GM23338 (cell line): ENCODE measurements around the gene TPP1. TPM values are rescaled to one million over a fixed set of nuclear protein-coding genes. Genes with fewer than 3 reads are reported as not detected.

ENCODE experiments used
- ATAC-seq: fragments of 200-7000 bp; cut with Tn5 transposase; 3 replicates; pipeline ENCODE4 v1.9.1; 2020
- DNase-seq: peaks from one replicate; pipeline ENCODE4 v3.0.0-alpha.2; 2015; ENCODE audit warnings: low spot score
- H2AFZ ChIP-seq: fragments of 200-600 bp; sonication (generic); 2 replicates; pipeline ENCODE4 v1.8.0; 2016; ENCODE audit warnings: antibody characterized with exemption, mild to moderate bottlenecking, moderate library complexity
- H3F3A ChIP-seq: fragments of 200-600 bp; sonication (generic); replicated peaks from 2 replicates; pipeline ENCODE4 v1.8.0; 2017; ENCODE audit warnings: antibody characterized with exemption, mixed run types, low read depth
- H3K27ac ChIP-seq: fragments of 200-600 bp; sonication (generic); 2 replicates; pipeline ENCODE4 v1.6.1; 2016; ENCODE audit warnings: low read depth
- H3K27me3 ChIP-seq: fragments of 200-600 bp; sonication (generic); 2 replicates; pipeline ENCODE4 v1.8.0; 2016; ENCODE audit warnings: mild to moderate bottlenecking, mixed run types, moderate library complexity; ENCODE audit not compliant: insufficient read depth
- H3K36me3 ChIP-seq: fragments of 200-600 bp; sonication (generic); 2 replicates; pipeline ENCODE4 v1.8.0; 2016; ENCODE audit warnings: mild to moderate bottlenecking; ENCODE audit not compliant: insufficient read depth
- H3K4me1 ChIP-seq: fragments of 200-600 bp; sonication (generic); 2 replicates; pipeline ENCODE4 v1.8.0; 2016; ENCODE audit warnings: mild to moderate bottlenecking, moderate library complexity; ENCODE audit not compliant: insufficient read depth
- H3K4me2 ChIP-seq: fragments of 200-600 bp; sonication (generic); 2 replicates; pipeline ENCODE4 v1.7.1; 2017; ENCODE audit warnings: mixed run types
- H3K4me3 ChIP-seq: fragments of 200-600 bp; sonication (generic); 2 replicates; pipeline ENCODE4 v1.6.1; 2016; ENCODE audit warnings: mixed run types
- H3K79me2 ChIP-seq: fragments of 200-600 bp; sonication (generic); replicated peaks from 2 replicates; pipeline ENCODE4 v1.8.0; 2017; ENCODE audit warnings: mild to moderate bottlenecking; ENCODE audit not compliant: insufficient read depth
- H3K9me2 ChIP-seq: fragments of 200-600 bp; sonication (generic); 2 replicates; pipeline ENCODE4 v1.8.0; 2017; ENCODE audit not compliant: insufficient read depth
- H4K20me1 ChIP-seq: fragments of 200-600 bp; sonication (generic); replicated peaks from 2 replicates; pipeline ENCODE4 v1.8.0; 2017; ENCODE audit warnings: mild to moderate bottlenecking; ENCODE audit not compliant: insufficient read depth
- H3K27ac Mint-ChIP-seq: 2 replicates; pipeline ENCODE4 v1.8.0; 2020; ENCODE audit warnings: inconsistent platforms, mild to moderate bottlenecking, moderate library complexity, mixed read lengths
- H3K27me3 Mint-ChIP-seq: 3 replicates; pipeline ENCODE4 v1.8.0; 2022; ENCODE audit warnings: low read depth, mild to moderate bottlenecking, moderate library complexity, mixed read lengths, inconsistent platforms; ENCODE audit not compliant: insufficient read depth, poor library complexity
- H3K36me3 Mint-ChIP-seq: 3 replicates; pipeline ENCODE4 v1.8.0; 2021; ENCODE audit warnings: low read depth, mild to moderate bottlenecking, inconsistent platforms, moderate library complexity, mixed read lengths
- H3K4me1 Mint-ChIP-seq: 3 replicates; pipeline ENCODE4 v1.8.0; 2020; ENCODE audit warnings: mild to moderate bottlenecking, inconsistent platforms, mixed read lengths
- H3K4me3 Mint-ChIP-seq: 3 replicates; pipeline ENCODE4 v1.8.0; 2021; ENCODE audit warnings: moderate library complexity, mild to moderate bottlenecking, inconsistent platforms, mixed read lengths
- H3K9me3 Mint-ChIP-seq: 3 replicates; pipeline ENCODE4 v1.8.0; 2020; ENCODE audit warnings: moderate library complexity, mild to moderate bottlenecking, inconsistent platforms, mixed read lengths
- CREB1 ChIP-seq: fragments of 250-450 bp; sonication (Bioruptor Pico); IDR thresholded peaks from 2 replicates; pipeline ENCODE4 v1.5.0; 2020; ENCODE audit warnings: low read depth, mild to moderate bottlenecking, moderate library complexity
- CTCF ChIP-seq, 2 experiments: fragments of 200-600 bp in 1 of 2; sonication (generic) in 1 of 2; conservative IDR thresholded peaks; 2 replicates each; pipeline versions ENCODE4 v1.5.1 to v1.6.1; 2016 to 2017; ENCODE audit warnings: antibody characterized with exemption in 2 of 2, low read depth in 2 of 2, mild to moderate bottlenecking in 2 of 2, moderate library complexity in 1 of 2
- ETS1 ChIP-seq: IDR thresholded peaks from 2 replicates; pipeline ENCODE4 v1.6.1; 2016; ENCODE audit warnings: antibody characterized with exemption
- EZH2 ChIP-seq: fragments of 200-600 bp; sonication (generic); IDR thresholded peaks from one replicate; pipeline ENCODE4 v1.8.0; 2017; ENCODE audit warnings: antibody characterized with exemption, mild to moderate bottlenecking, low read depth; ENCODE audit not compliant: unreplicated experiment
- EZH2phosphoT487 ChIP-seq: fragments of 200-600 bp; sonication (generic); IDR thresholded peaks from one replicate; pipeline ENCODE4 v1.8.1; 2018; ENCODE audit warnings: antibody characterized with exemption; ENCODE audit not compliant: unreplicated experiment
- JUNB ChIP-seq: IDR thresholded peaks from one replicate; pipeline ENCODE4 v1.6.1; 2016; ENCODE audit warnings: antibody characterized with exemption; ENCODE audit not compliant: unreplicated experiment
- NANOG ChIP-seq: IDR thresholded peaks from 2 replicates; pipeline ENCODE4 v1.6.1; 2016; ENCODE audit warnings: antibody characterized with exemption, borderline replicate concordance
- POLR2AphosphoS5 ChIP-seq: IDR thresholded peaks from 2 replicates; pipeline ENCODE4 v1.6.1; 2016; ENCODE audit warnings: antibody characterized with exemption, low read depth
- STAT1 ChIP-seq: IDR thresholded peaks from one replicate; pipeline ENCODE4 v1.6.1; 2016; ENCODE audit warnings: antibody characterized with exemption; ENCODE audit not compliant: unreplicated experiment
- ZNF114 ChIP-seq: fragments of 250-450 bp; sonication (Bioruptor Pico); IDR thresholded peaks from 2 replicates; pipeline ENCODE4 v1.5.0; 2020; ENCODE audit warnings: mild to moderate bottlenecking, moderate library complexity
- ZNF331 ChIP-seq: fragments of 250-450 bp; sonication (Bioruptor Pico); IDR thresholded peaks from 2 replicates; pipeline ENCODE4 v1.5.0; 2020; ENCODE audit warnings: low read depth, mild to moderate bottlenecking, moderate library complexity
- ZNF462 ChIP-seq: fragments of 250-450 bp; sonication (Bioruptor Pico); IDR thresholded peaks from 2 replicates; pipeline ENCODE4 v1.5.0; 2020; ENCODE audit warnings: mild to moderate bottlenecking, moderate library complexity
- polyA plus RNA-seq: library from polyadenylated mRNA; unstranded; fragments of >200 nt; fragmentation: Nextera tagmentation; extraction: Ambion mirVana; gene quantifications from 2 replicates; pipeline ENCODE4 v1.2.1, GENCODE V29; 2016
- total RNA-seq: library from RNA; depleted of rRNA; stranded (reverse); fragments of >200 nt; shearing (Covaris generic); gene quantifications from 2 replicates; pipeline ENCODE4 v1.2.3, GENCODE V29; 2014

TPP1 gene
- total and polyA plus RNA-seq, 2 experiments from 2014 or later, result 21.7 to 49.7 TPM

DNA sequence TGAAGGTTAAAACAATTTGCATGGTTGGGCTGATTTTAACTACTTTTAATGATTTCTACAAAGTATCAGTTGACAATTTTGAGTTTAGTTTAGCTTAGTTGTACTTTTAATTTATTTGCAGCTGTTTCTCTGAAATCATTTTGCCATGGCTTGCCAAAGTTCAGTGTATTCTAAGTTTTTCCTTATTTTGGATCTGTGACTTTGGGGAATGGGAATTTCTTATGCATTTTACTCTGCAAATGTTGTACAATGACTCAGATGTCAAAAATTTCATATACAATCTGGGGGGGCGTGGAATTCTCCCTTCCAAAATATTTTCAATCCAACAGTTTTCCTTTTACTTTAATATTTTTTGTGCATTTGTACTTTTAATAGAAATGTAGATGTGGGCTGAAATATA lies 45.3 kb upstream of the TPP1 start:
- Histone ChIP-seq H3K4me2 (no peak overlapping the region), H3F3A (no peaks in the 10 kb centered on the region), H3K79me2 (no peaks in the 10 kb centered on the region), H3K4me1 (no peaks in the 10 kb centered on the region), H3K9me2 (0 out of 2 replicates have a peak, but pooled peaks cover 5% of the 10 kb centered on the region), H3K4me3 (no peak overlapping the region), H2AFZ (no peak overlapping the region), H3K36me3 (no peaks in the 10 kb centered on the region), H4K20me1 (no peaks in the 10 kb centered on the region), H3K27me3 (0 out of 2 replicates have a peak, but pooled peaks cover 3% of the 10 kb centered on the region), H3K27ac (no peak overlapping the region)
- TF ChIP-seq EZH2, result no peak
- TF ChIP-seq ZNF331 (CRISPR knock-in tag), result no peak
- no peak for TF ChIP-seq CTCF (conservative IDR thresholded peaks at IDR 0.05; ENCODE audit: low read depth in 2 of 2)
- no peak for TF ChIP-seq POLR2AphosphoS5
- no peak for TF ChIP-seq ZNF114 (CRISPR knock-in tag)
- TF ChIP-seq CREB1 (CRISPR knock-in tag), result no peak
- no peak for TF ChIP-seq ETS1
- no peak for TF ChIP-seq ZNF462 (CRISPR knock-in tag)
- no peak for TF ChIP-seq JUNB
- no peak for TF ChIP-seq STAT1
- no peak for TF ChIP-seq EZH2phosphoT487
- TF ChIP-seq NANOG, result no peak
- H3K4me3 Mint-ChIP-seq, result no peak overlapping the region
- H3K9me3 Mint-ChIP-seq, result no peaks in the 10 kb centered on the region
- peaks cover 3% of the 10 kb centered on the region for H3K27me3 Mint-ChIP-seq
- ATAC-seq (no peak), DNase-seq (no peak)
- no peaks in the 10 kb centered on the region for H3K4me1 Mint-ChIP-seq
- H3K36me3 Mint-ChIP-seq, result no peaks in the 10 kb centered on the region
- no peak overlapping the region for H3K27ac Mint-ChIP-seq
